NCI-H2171 (cell line): ENCODE measurements around the gene SLC25A43.
"Not testable (repeated sequence)": the region's sequence is repeated elsewhere in the genome, so short reads cannot be mapped to it uniquely, and the experiment has no call there.

Source experiments
- DNase-seq: peaks from one replicate; lab custom pipeline; 2025; lab: John Stamatoyannopoulos, UW

Gene SLC25A43

DNA sequence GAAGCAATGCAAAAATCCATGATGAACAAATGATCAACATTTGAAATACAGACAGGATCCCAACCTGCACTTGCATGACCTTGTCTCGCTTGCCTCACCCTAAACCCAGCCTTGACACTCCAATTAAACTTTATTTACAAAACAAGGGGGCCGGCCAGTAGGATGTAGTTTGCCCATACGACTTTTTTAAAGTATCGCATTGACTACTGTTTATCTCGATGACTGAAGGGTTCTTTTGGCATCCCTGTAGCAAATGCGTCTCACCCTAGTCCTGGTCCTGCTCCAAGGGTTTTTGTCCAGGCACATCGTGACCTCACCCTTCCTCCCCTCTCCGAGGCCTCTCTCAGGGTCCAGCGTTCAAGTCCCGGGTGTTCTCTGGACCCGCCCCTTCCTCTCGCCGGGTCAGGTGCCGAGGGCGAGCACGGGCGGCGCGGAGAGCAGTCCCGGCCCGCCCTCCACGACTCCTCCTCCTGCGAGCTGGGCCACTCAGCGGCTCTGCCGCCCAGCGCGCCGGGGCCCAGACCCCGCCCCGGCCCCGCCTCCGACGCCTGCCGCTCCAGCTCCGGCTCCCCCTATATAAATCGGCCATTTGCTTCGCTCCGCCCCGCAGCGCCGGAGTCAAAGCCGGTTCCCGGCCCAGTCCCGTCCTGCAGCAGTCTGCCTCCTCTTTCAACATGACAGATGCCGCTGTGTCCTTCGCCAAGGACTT is 68.9 kb downstream of the SLC25A43 start, which contains the start of gene SLC25A5:
Gene SLC25A5 (plus strand): TSS at position 603 of the 709 bp plus-strand sequence. CDS start 72 bp downstream, at position 675.
- DNase-seq = peak; percentile 69

DNA sequence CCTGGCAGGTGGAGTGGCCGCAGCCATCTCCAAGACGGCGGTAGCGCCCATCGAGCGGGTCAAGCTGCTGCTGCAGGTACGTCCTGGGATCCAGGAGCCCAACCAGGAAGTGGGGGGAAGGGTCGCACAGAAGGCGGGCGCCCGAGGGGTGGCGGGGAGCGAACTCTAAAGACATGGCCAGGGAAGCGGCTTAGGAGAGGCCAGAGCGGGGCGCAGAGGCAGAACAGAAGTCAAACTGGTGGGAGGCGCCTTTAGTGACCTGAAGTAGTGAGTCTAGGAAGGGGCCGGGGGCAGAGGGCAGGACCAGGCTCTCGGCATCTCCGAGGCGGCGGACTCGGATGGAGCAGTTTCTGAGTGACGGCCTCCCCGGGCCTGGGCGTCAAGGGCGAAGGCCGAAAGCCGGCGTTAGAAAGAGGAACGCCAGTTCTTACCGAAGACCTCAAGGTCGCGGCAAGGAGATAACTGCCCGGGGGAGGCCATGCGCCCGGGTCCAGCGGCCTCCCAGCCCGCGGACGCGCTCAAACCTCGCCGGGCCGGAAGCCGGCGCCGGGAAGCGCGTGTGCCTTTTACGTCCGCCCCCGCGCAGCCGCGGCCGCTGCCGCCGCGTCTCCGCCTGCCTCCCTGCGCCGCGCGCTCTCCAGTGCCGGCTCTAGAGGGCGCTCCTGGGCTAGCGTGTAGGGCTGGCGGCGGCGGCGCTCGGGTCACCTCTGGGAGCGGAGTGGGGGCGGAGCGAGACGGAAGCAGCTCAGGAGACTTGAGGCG is 69.6 kb downstream of the SLC25A43 start:
- peak; percentile 60 for DNase-seq

DNA sequence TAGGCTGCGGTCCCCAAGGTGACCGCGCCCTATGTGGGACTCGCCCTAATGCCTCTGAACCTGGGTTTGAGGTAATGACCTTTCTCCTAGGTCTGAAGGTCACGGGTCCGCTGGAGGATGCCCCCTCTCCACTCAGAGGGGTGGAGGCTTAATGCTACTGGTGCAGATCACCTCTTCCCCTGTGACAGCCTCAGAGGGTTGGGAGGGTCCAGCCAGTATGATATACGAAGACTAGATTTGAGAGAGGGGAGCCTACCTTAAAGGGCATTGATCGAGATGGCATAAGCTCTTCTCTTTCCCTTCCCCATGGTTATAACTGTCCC is 70.1 kb downstream of the SLC25A43 start:
- DNase-seq = no peak

DNA sequence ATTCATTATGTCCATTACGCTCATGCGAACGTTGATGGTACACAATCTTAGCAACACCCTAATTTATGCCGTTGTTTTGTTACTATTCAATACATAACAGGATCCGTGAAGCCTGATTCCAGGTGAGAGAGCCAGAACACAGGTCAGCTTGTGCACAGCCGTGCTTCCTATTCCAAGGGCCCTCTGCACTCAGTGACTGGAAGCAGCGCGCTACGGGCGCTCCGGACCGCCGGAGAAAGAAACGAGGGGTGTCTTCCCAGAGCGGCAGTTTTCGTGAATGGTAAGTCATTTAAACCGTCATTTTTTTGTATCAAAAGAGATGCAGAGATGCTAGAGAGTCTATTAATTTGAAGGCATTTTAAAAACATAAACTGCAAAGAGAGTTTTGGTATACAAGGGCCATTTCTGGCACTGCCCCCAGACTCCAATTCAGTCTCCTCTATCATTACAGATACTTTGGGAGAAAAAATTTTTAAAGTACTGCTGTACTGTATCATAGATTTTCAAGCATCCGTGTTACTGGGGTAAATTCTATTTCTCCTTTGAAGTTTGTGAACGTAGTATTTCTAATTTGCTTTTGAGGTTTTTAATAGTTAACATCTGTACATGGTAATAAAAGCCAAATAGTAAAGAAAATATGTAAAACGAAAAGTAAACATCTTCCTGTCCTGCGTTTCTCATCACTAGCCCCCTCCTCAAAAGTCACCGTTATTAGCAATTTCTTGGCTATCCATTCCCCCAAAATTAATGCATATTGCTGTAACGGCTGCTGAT is 75.7 kb downstream of the SLC25A43 start:
- DNase-seq = no peak

DNA sequence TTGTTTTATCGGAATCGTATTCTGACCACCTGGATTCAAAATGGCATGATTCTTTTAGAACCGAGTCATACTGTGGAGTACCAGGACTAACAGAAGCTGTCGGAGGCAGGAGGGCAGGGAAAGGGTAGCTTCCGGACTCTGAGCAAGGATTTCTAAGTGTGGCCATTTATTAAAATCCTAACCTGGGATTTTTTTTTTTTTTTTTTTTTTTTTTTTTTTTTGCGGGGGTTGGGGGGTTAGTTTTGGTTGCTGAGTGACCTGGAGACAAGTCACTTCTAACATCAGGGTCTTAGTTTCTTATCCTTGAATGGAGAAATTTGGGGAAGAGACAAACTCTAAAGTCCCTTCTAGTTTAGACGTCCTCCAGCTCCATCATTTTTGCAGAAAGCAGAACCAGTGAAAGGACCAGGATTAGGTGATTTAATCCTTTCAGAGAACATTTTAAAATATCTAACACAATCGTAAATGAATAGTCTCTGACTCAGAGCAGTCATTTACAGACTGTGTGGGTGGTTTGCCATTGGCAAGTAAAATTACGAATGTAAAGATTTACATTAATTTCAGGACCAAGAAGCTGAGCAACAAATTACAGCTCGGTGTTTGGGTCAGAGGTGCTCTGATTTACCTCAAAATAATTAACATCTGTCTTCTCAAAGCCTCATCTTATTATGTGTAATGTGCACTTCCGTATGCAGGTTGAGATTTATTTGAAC is 76.4 kb downstream of the SLC25A43 start:
- no peak for DNase-seq

DNA sequence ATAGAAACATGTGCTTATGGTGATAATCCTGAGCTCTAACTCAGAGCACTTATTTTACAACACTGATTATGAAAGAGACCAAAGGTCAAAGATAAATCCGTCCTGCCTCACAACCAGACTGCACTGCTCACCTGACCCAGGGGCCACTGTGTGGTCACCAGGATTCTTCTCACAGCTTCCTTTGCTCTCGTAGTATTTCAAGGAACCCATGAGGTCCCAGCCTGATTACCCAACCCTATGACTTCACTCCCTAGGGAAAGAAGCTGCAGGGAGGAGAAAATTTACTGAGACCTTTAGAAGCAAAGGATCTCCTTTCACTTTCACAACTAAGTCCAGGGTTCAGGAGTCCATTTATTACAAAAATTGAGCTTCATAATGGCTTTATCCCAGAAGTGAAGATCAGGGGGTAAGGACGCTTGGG is 78.7 kb downstream of the SLC25A43 start:
- no peak for DNase-seq

DNA sequence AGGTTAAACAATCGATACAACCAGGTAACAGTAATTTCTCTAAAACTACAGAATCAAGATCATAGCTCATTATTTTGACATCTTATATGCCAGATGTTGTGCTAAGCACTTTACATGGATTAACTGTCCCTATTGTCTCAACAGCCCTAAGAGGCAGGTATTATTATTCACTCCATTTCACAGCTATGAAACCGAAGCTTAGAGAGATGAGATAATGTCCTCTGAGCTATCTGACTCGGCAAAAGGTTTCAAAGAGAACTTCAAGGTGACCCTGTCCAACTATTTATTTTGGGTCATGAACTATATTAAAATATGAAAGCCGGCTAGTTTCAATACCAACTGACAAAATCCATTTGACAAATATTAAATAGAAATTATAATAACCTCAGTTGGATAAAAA is 79.4 kb downstream of the SLC25A43 start:
- no peak for DNase-seq

DNA sequence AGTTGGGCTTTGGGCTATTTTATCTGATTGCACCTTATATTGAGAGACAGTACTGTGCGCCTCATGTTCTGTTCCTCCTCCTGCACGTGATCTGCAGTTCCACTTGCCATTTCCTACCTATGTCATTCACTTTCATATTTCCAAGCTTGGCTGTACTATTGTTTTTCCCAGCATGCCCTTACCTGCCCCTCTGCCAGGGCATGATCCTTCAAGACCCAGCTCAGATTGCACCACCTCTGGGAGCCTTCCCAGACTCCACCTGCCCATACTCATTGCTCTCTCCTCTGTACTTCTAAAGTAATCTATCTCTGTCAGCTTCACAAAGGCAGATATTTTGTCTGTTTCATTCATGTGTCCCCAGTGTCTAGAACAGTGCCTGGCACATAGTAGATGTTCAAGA is 80.7 kb downstream of the SLC25A43 start:
- DNase-seq = peak; percentile 5

DNA sequence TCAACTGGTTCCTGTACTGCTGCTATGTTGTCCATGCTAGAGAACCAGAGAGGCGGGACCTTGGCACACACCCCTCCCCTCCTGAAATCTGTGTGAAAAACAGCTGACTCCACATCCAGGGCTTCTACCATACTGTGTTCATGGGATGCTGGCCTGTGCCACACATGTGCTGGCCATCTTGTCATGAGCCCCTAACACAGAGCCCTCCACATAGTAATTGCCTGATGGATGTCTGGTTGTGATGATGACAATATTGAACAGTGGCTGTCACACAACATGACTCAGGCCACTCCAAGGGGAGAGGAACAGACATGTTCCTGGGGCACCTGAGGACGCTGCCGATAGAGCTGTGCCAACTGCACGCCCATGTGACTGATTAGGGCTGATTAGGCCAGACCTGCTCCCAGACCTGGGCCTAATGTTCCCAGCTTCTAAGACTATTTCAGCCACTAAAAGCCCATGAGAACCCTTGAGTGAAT is 82.2 kb downstream of the SLC25A43 start:
- no peak for DNase-seq

DNA sequence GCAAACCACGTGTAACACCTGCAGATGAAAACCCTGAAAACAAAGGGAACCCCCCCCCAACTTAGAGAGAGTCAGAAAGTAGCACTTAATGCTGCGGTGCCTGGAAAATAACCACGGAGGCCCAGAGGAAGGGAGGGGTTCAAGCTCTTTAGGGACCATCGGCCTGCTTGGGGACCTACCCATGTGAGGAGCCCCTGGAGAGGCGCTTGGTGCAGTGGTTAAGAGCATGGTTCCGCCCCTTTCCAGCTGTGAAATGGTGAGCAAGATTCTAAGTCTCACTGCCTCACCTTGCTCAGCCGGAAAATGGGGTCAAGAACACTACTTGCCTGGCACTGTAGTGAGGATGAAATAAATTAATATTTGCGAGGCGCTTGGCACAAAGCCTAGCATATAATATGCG is 82.9 kb downstream of the SLC25A43 start:
- no peak for DNase-seq

DNA sequence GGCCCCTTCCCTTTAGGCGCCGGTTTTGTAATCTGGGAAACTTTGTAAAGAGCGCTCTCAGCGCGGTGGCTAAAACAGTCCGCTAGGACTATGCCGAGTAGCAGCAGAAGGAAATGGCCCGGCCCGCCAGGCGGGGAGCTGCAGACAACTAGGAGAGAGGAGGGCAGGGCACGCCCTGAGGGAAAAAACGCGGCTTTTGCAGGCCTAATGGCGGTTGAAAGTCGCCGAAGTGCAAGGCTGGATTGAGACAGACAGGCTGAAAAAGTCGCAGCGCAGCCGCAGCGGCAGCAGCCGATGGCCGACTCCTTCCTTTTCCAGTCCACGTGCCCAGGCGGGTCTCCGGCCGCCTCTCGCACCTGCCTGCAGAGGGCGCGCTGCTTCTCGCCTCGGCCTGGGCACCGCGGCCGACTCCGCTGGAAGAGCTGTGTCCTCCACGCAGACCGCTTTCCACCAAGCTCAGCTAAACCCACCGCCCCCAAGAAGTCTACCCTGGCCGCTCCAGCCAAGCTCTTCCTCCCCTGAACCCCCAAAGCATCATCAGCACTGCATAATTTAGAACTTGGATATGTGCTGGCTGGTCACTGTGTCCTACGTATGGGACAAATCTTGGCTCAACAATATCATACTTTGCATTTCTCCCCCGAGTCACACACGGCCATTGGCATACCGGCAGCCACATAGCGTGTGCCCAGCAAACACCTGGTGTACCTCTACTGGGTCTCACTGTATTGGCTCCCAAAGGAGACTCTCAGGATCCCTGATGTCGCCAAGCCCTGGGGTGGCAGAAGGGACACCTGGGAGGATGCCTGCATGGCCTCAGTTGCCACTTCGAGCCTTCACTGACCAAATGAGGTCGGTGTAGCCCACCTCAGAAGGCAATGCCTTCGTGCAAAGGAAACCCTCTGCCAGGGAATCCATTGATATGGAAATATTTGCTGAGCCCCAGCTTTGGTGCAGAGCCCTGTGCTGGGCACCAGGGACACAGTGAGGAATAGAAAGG is 83.6 kb downstream of the SLC25A43 start:
- no peak for DNase-seq

DNA sequence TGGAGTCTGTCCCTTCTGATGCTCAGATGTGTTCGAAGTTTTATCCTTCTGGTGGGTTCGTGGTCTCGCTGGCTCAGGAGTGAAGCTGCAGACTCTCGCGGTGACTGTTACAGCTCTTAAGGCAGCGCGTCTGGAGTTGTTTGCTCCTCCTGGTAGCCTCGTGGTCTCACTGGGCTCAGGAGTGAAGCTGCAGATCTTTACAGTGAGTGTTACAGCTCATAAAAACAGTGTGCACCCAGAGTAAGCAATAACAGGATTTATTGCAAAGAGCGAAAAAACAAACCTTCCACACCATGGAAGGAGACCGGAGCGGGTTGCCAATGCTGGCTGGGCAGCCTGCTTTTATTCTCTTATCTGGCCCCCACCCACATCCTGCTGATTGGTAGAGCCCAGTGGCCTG is 87.6 kb downstream of the SLC25A43 start:
- no peak for DNase-seq

DNA sequence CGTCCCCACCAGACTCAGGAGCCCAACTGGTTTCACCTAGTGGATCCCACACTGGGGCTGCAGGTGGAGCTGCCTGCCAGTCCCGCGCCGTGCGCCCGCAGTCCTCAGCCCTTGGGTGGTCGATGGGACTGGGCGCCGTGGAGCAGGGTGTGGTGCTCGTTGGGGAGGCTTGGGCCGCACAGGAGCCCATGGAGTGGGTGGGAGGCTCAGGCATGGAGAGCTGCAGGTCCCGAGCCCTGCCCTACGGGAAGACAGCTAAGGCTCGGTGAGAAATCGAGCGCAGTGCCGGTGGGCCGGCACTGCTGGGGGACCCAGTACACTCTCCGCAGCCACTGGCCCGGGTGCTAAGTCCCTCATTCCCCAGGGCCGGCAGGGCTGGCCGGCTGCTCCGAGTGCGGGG is 88.6 kb downstream of the SLC25A43 start:
- not testable (repeated sequence) for DNase-seq

DNA sequence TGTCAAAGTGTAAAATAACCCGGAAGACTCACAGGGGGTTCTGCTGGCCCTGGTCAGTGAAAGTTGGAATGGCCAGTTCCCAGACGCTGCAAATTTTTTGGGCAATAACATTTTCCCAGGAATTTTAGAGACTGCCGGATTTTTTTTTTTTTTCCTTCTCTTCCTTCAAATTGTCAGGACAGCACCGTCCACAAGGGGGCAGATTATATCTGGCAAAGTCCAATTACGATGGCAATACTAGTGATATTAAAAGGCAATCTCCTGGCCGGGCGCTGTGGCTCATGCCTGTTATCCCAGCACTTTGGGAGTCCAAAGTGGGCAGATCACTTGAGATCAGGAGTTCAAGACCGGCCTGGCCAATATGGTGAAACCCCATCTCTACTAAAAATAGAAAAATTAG is 89.6 kb downstream of the SLC25A43 start:
- peak; percentile 13 for DNase-seq

DNA sequence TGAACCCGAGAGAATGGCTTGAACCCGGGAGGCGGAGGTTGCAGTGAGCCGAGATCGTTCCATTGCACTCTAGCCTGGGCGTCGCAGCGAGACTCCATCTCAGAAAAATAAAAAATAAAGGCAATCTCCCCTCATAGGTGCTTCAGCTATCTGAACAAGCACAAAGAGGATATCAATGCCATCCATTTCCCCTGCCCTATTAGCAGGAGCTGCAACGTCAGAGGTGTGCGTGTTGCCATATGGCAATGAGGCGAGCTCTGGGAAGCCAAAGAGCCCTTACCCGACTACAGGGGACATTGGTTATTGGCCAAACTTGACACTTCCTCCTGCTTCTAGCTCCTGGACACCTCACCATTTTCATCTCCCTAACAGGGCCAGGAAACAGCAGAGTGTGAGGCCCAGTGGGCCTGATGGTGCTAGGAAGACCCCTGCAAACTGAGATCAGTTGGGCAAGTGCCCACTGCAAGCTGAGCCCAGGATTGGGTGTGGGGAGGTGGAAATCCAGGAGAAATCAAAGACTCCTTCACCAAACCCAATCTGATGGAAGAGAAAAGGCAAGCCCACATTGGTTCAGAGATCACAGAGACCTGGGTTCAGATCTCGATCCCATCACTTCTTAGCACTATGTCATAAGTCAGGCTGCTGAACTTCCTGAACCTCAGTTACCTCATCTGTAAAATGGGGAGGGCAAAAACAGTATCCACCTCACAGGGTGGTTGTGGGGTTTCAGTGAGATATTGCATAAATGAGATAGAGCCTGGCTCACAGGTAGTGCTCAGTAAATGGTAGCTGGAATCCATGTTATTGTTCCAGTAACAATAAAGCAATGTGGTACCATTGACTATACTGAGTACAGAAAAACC is 90.3 kb downstream of the SLC25A43 start:
- DNase-seq = no peak

DNA sequence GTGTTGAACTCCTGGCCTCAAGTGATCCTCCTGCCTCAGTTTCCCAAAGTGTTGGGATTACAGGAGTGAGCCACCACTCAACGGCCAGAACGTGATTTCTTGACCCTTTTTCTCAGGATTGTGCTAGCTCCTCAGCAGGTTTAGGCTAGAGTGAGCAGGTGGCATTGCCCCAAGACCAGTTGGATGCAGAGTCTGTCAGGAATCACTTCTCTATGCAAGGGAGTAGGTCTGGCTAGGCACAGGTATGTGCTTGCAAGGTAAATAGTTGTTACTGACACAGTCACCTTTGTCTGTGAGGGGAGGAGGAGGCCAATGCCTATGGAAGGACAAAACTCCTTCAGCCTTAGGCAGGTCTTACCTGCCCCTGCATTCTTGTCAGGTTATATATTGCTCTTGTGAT is 93.3 kb downstream of the SLC25A43 start:
- no peak for DNase-seq

DNA sequence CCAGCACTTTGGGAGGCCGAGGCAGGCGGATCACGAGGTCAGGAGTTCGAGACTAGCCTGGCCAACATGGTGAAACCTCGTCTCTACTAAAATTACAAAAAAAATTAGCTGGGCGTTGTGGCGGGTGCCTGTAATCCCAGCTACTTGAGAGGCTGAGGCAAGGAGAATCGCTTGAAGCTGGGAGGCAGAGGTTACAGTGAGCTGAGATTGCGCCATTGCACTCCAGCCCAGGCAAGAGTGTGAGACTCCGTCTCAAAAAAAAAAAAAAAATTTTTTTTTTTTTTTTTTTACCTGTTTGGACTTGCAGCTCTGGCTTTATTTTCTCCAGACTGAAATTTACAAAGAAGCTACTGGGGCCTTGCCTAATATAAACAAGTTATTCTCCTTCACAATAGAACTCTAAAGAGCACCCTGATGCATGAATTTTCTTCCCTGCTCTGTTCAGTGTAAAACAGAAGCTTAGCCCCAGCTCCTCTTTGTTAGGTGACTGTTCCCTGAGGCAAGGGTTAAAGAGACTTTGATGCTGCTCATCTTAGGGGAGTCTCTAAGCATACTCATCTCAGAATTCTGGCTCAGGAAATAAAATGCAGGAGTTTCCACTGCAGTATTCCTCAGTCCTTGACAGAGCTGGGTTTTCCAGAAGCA is 94.8 kb downstream of the SLC25A43 start:
- not testable (repeated sequence) for DNase-seq

DNA sequence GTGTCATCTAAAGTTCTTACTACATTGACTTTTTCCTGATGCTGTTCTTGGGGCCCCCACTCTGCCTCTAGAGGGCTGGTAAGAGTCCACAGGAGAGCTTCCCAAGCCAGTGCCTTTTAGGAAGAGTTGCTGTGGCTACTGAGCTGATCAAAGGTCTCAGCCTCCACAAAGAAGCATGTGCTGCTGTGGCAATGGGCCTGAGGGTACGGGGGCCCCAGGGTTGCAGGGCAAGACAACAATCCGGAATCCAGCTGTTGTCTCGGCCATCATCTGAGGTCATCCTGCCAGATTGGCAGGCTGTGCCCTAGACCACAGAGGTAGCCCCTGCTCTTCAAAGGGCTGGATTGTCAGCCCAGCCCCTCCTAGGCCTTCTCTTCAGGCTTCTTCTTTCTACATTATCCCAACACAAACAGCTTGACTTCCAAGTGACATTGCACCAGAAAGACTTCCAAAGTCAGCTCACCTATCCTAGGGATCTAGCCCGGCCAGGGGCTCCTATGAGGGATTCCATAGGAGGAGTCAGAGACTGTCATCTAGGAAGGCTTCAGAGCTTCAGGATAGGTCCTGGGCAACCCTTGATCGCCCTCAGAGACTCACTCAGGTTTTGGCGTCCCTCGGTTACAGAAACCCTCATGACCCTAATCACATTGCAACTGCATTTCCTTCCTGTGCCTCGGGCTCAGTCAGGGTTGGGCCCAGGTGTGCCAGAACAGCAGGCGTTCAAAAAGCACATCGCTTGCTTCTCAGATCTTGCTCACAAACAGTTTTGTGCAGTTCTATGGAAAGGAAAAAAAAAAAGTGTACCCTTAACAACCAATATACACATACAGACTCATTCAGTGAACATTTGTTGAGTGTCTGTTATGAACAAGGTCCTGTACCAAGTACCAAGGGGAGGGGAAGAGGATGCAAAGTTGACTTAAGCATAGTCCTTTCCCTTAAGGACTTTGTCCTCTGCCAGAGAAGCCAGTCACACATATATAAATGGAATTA is 96.9 kb downstream of the SLC25A43 start:
- DNase-seq = no peak
